ENCODE results near the gene HOXC4. TPM values are rescaled to one million over a fixed set of nuclear protein-coding genes. Genes with fewer than 3 reads are reported as not detected.

HOXC4 gene
- total and polyA plus RNA-seq, 2 of the 4 experiments (the other 2 are of a cell fraction) = under 0.01 to 0.26 TPM

GRCh38 chr12:54071942-54072341, 18.3 kb downstream of the HOXC4 start:
- no peaks in the 10 kb centered on the region for H3K36me3 ChIP-seq (ENCODE audit: control insufficient read depth, insufficient read depth, low read length)
- H3K23ac ChIP-seq (ENCODE audit: low read depth, low read length) = no peak overlapping the region
- DNase-seq (no peak), ATAC-seq (ENCODE audit: low read depth) (no peak)
- H4K5ac ChIP-seq (ENCODE audit: low read depth, low read length) = no peak overlapping the region
- H3K4ac ChIP-seq (ENCODE audit: low read depth, low read length) = no peak overlapping the region
- no TSS peak for BruUV-seq (replicated peaks)
- no peak overlapping the region for H3K18ac ChIP-seq (ENCODE audit: low read depth, low read length)
- H3K79me1 ChIP-seq (ENCODE audit: low read depth in 1 of 2, low read length in 2 of 2) = no peaks in the 10 kb centered on the region
- no peak overlapping the region for H2AFZ ChIP-seq (replicated peaks; ENCODE audit: low read length, poor library complexity)
- H2BK120ac ChIP-seq (ENCODE audit: low read depth, low read length) = no peak overlapping the region
- H4K91ac ChIP-seq (ENCODE audit: insufficient read depth, low read depth, low read length) = no peak overlapping the region
- ChIA-PET CTCF (no interaction called here), POLR2A (ENCODE audit: unreplicated experiment) (no interaction called here)
- no peak overlapping the region for H3K9ac ChIP-seq (ENCODE audit: low read depth, low read length)
- dilution Hi-C loops (cut with HindIII; ENCODE audit: low sequenced_read_pairs, unreplicated experiment) (no loop called here), intact Hi-C loops (cut with micrococcal nuclease) (no loop called here), in situ Hi-C loops (cut with MboI; ENCODE audit: low sequenced_read_pairs) (no loop called here)
- no peaks in the 10 kb centered on the region for H3K9me3 ChIP-seq (ENCODE audit: control insufficient read depth, insufficient read depth, low read length)
- no peaks in the 10 kb centered on the region for H3K4me1 ChIP-seq (ENCODE audit: control insufficient read depth, insufficient read depth, low read length)
- H3K4me2 ChIP-seq (ENCODE audit: low read depth, low read length) = no peak overlapping the region
- no peak overlapping the region for H2BK5ac ChIP-seq (ENCODE audit: low read depth, low read length, poor library complexity, severe bottlenecking)
- no peak overlapping the region for H2BK20ac ChIP-seq (ENCODE audit: low read depth, low read length)
- H3K14ac ChIP-seq (replicated peaks; ENCODE audit: low read depth, low read length) = no peak overlapping the region
- H3K4me3 ChIP-seq (ENCODE audit: insufficient read depth, low read depth, low read length) = no peak overlapping the region
- peaks cover 3% of the 10 kb centered on the region; the same call in 1 of the 2 replicates for H3K9me1 ChIP-seq (ENCODE audit: insufficient read depth, low read length)
- no peak overlapping the region for H2AK9ac ChIP-seq (replicated peaks; ENCODE audit: low read depth, low read length, poor library complexity)
- TF ChIP-seq POLR2A (IDR thresholded peaks at IDR 0.05; ENCODE audit: low read depth, low read length) (no peak), MAZ (IDR thresholded peaks at IDR 0.05; ENCODE audit: borderline replicate concordance, low read depth, low read length) (no peak), FOS (IDR thresholded peaks at IDR 0.05; ENCODE audit: low read depth, low read length) (no peak), MAFK (IDR thresholded peaks at IDR 0.05; ENCODE audit: low read depth, low read length) (no peak), CHD1 (IDR thresholded peaks at IDR 0.05; ENCODE audit: low read depth, low read length) (no peak), CEBPB (IDR thresholded peaks at IDR 0.05; ENCODE audit: low read depth, low read length) (no peak), ELK1 (IDR thresholded peaks at IDR 0.05; ENCODE audit: borderline replicate concordance, low read depth, low read length) (no peak), NFE2L2 (IDR thresholded peaks at IDR 0.05; ENCODE audit: low read depth, low read length) (no peak)
- H2AK5ac ChIP-seq (ENCODE audit: low read depth, low read length) = no peak overlapping the region
- H4K20me1 ChIP-seq (ENCODE audit: insufficient read depth, low read length) = no peaks in the 10 kb centered on the region
- WGBS, 2 experiments (ENCODE audit: extremely low coverage in 2 of 2, insufficient read length in 1 of 2) = no CpG with 5 or more reads among the region's 1 CpG
- no peak overlapping the region for H3K27ac ChIP-seq (ENCODE audit: insufficient read depth, low read length)
- no peak overlapping the region for H3K56ac ChIP-seq (ENCODE audit: extremely low read depth, insufficient read depth, low read length)
- H3K27me3 ChIP-seq (ENCODE audit: control insufficient read depth, insufficient read depth, low read length) = peaks cover 18% of the 10 kb centered on the region
- no peak overlapping the region for H2BK15ac ChIP-seq (ENCODE audit: low read depth, low read length)
- no peak overlapping the region for H4K8ac ChIP-seq (ENCODE audit: low read depth in 2 of 2, low read length in 2 of 2)
